ENCODE measurements around the gene SGCG. TPM values are rescaled to one million over a fixed set of nuclear protein-coding genes. Genes with fewer than 3 reads are reported as not detected.
A peak's percentile ranks its signal among the peaks of the same experiment; 100 is the strongest.

Gene SGCG
- total and polyA plus RNA-seq, 5 donors from 2014 or later, result not detected

DNA sequence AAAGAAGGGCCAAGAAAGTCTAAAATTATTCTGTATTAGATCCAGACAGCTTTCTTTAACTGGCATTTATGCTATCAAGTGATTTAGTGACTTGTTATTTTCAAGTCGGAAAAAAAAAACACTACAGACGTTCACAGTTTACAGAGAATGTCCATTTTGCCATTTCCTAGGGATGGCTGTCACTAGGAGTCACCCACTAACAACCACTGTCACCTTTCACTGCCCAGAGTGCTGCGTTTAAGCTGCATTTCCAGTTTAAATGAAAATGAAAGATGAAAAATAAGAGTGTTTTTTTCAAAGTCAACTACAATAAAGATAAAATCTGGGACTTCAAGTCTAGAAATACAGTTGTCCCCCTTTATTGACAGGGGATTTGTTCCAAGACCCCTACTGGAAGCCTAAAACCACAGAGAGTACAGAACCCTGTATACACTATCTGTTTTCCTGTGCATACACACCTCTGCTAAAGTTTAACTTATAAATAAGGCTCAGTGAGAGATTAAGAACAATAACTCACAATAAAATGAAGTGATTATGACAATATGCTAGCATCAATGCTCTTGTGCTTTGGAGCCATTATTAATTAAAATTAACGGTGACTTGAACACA, 140.3 kb downstream of the SGCG start:
- Histone ChIP-seq H3K27ac (ENCODE audit: insufficient read depth, low read length, poor library complexity, severe bottlenecking) (no peak overlapping the region), H3K9me3 (ENCODE audit: control insufficient read depth in 2 of 2, low read length in 2 of 2) (no peaks in the 10 kb centered on the region), H3K36me3 (ENCODE audit: control insufficient read depth, insufficient read depth, low read length) (no peaks in the 10 kb centered on the region), H3K4me1 (ENCODE audit: control insufficient read depth, insufficient read depth, low read length, poor library complexity, severe bottlenecking) (peaks cover 8% of the 10 kb centered on the region), H3K4me3 (ENCODE audit: low read depth, low read length) (peak overlapping the region; percentile 85), H3K27me3 (ENCODE audit: control insufficient read depth, insufficient read depth, low read length) (no peaks in the 10 kb centered on the region)
- Mint-ChIP-seq H3K4me3 (peak overlapping the region; percentile 52 to 94 (median 88)), H3K27ac (peak overlapping the region in 2 of 3 donors; percentile 71 to 88), H3K9me3 (peaks cover 0 to 2% (median 0%) of the 10 kb centered on the region in 7 donors), H3K27me3 (peaks cover 10% of the 10 kb centered on the region), H3K4me1 (peaks cover 3 to 23% (median 13%) of the 10 kb centered on the region in 4 donors), H3K36me3 (no peaks in the 10 kb centered on the region)
- ATAC-seq (ENCODE audit: low read depth in 2 of 2) (peak in 1 of 2 donors; percentile 12), DNase-seq (peak in 1 of 3 donors; percentile 2)

DNA sequence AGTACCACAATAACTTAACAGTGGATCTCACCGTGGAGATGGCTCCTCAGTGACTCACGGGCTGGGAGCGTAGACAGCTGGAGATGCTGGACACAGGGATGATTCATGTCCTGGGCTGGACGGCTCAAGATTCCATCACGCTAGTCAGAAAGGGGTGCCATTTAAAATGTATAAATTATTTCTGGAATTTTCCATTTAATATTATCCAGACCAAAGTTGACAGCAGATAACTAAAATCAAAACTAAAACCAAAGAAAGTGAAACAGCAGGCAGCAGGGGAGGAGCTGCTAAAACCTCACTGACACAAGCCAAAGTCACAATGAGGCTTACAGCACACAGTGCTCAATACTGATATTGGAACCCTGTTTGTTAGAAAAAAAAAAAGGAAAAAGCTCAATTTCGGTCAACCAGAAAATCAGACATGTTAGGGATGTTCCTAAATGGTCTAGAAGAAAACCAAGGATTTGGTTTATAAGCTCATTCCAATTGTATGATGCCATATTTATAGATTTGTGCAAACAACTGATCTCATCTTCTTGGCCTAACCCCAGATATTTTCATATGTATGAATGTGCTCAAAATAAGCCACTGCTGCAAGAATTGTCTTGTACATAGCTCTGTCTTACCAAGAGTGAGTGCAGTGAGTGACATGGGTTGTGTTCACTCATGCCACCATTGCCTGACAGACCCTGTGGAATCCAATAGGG, 140.9 kb downstream of the SGCG start:
- H3K9me3 ChIP-seq (ENCODE audit: control insufficient read depth in 2 of 2, low read length in 2 of 2), result no peaks in the 10 kb centered on the region
- no peak overlapping the region for H3K27ac ChIP-seq (ENCODE audit: insufficient read depth, low read length, poor library complexity, severe bottlenecking)
- Mint-ChIP-seq H3K4me3 (peak overlapping the region; percentile 52 to 94 (median 88)), H3K27me3 (peaks cover 10% of the 10 kb centered on the region), H3K27ac (peak overlapping the region; percentile 40 to 88 (median 71)), H3K9me3 (peaks cover 0 to 2% (median 0%) of the 10 kb centered on the region in 7 donors), H3K36me3 (no peaks in the 10 kb centered on the region), H3K4me1 (peaks cover 3 to 23% (median 13%) of the 10 kb centered on the region in 4 donors)
- DNase-seq (peak in 1 of 3 donors; percentile 48), ATAC-seq (ENCODE audit: low read depth in 2 of 2) (peak; percentile 34 to 37)
- no peaks in the 10 kb centered on the region for H3K36me3 ChIP-seq (ENCODE audit: control insufficient read depth, insufficient read depth, low read length)
- H3K27me3 ChIP-seq (ENCODE audit: control insufficient read depth, insufficient read depth, low read length), result no peaks in the 10 kb centered on the region
- peaks cover 8% of the 10 kb centered on the region for H3K4me1 ChIP-seq (ENCODE audit: control insufficient read depth, insufficient read depth, low read length, poor library complexity, severe bottlenecking)
- H3K4me3 ChIP-seq (ENCODE audit: low read depth, low read length), result peak overlapping the region; percentile 85

DNA sequence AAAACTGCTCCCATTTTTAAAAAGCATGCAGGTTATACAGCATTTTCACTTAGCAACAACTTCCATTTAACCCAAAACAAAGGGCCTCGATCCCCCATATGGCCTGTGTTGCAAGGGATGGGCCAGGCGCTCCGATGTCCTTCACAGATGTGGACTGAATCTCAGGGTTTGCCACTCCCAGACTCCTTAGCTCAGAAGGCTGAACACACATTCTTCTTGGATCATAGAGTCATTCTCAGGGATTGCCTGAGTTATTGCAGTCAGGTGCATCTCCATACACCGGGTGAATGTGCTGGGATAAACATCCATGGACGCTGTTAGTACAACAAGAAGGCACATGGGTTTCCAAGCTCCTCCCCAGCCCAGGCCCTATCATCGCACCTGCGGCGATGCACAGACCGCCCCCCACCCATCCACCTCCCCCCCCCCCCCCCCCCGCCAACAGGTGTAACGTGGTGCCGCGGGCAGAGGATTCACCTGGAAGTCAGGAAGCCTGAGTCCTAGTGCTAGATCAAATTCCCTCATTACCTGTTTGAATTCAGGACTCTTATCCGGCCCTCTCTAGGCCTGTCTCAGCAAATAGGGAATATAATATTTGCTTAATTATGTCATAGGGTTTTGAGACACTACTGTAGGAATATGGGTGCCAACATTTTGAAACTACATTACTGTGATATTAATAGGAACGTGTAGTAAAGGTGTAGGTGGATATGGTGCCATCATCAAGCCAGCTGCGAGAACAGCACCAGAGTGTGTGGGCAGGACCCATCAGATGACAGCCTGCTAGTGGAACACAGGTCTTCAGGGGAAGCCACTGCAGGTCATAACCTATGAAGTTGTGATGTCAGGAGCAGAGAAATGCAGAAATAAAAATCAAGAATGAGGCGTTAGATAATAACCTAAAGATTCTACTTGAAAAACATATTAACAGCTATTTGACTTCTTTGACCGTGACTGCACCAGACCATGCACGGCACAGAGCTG, 141.9 kb downstream of the SGCG start:
- DNase-seq (no peak), ATAC-seq (ENCODE audit: low read depth in 2 of 2) (no peak)
- no peaks in the 10 kb centered on the region for H3K36me3 ChIP-seq (ENCODE audit: control insufficient read depth, insufficient read depth, low read length)
- H3K27ac ChIP-seq (ENCODE audit: insufficient read depth, low read length, poor library complexity, severe bottlenecking), result no peak overlapping the region
- Mint-ChIP-seq H3K4me1 (peaks cover 3 to 23% (median 13%) of the 10 kb centered on the region in 4 donors), H3K27me3 (peaks cover 10% of the 10 kb centered on the region), H3K9me3 (peaks cover 0 to 4% (median 2%) of the 10 kb centered on the region in 7 donors), H3K36me3 (peaks cover 8% of the 10 kb centered on the region), H3K4me3 (peak overlapping the region in 2 of 4 donors; percentile 52 to 88), H3K27ac (no peak overlapping the region)
- no peaks in the 10 kb centered on the region for H3K27me3 ChIP-seq (ENCODE audit: control insufficient read depth, insufficient read depth, low read length)
- H3K9me3 ChIP-seq (ENCODE audit: control insufficient read depth in 2 of 2, low read length in 2 of 2), result no peaks in the 10 kb centered on the region
- H3K4me3 ChIP-seq (ENCODE audit: low read depth, low read length), result no peak overlapping the region
- peaks cover 8% of the 10 kb centered on the region for H3K4me1 ChIP-seq (ENCODE audit: control insufficient read depth, insufficient read depth, low read length, poor library complexity, severe bottlenecking)

DNA sequence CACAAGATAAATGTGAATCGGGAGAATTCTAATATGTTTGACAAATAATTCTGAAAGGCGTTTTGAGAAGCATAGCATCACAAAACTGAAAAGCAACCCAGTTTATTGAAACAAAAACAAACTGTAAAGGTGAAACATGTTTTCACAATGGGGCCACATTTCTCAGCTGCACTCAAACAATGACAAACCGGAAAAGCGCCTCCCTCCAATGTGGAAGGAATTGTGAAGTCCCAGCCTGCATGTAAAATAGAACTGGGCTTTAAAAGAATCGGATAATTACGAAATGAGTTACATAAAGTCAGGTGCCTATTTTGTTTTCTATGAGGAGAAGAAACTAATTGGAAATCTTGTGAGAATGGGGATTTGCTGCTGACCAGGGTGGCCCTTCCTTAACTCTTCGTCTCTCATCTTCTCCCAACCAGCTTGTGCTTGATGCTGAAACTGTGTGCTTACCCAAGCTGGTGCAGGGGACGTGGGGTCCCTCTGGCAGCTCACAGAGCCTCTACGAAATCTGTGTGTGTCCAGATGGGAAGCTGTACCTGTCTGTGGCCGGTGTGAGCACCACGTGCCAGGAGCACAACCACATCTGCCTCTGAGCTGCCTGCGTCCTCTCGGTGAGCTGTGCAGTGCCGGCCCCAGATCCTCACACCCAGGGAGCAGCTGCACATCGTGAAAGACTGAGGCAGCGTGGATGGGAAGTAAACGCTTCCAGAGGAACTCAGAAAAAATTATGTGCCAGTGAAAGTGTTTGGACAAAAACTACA, 143.3 kb downstream of the SGCG start:
- peaks cover 0 to 4% (median 2%) of the 10 kb centered on the region in 7 donors for H3K9me3 Mint-ChIP-seq
- H3K4me1 Mint-ChIP-seq, result peaks cover 3 to 23% (median 13%) of the 10 kb centered on the region in 4 donors
- no peak overlapping the region for H3K27ac Mint-ChIP-seq

DNA sequence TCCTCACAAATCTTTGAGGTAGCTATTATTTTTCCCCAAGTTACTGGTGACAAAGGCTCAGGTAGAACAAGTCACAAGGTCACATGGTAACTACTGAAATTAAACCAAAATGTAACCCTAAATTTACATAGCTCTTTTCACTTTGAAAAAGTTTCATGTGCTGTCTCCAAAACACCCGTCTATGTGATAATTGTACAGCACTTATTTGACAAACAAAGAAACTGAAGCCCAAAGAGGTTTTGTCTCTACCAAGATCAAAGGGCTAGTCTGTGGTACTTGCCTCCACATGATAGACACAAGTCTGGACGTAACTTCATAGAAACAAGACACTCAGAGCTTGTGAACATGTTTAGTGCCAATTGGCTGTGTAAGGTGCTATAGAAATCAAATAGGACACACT, 144.4 kb downstream of the SGCG start:
- Mint-ChIP-seq H3K36me3 (peaks cover 13% of the 10 kb centered on the region), H3K9me3 (peaks cover 0 to 10% (median 3%) of the 10 kb centered on the region in 7 donors), H3K4me3 (no peak overlapping the region), H3K27ac (no peak overlapping the region), H3K27me3 (peaks cover 10% of the 10 kb centered on the region), H3K4me1 (peaks cover 3 to 23% (median 13%) of the 10 kb centered on the region in 4 donors)
- Histone ChIP-seq H3K4me1 (ENCODE audit: control insufficient read depth, insufficient read depth, low read length, poor library complexity, severe bottlenecking) (peaks cover 8% of the 10 kb centered on the region), H3K27ac (ENCODE audit: insufficient read depth, low read length, poor library complexity, severe bottlenecking) (no peak overlapping the region), H3K36me3 (ENCODE audit: control insufficient read depth, insufficient read depth, low read length) (no peaks in the 10 kb centered on the region), H3K27me3 (ENCODE audit: control insufficient read depth, insufficient read depth, low read length) (no peaks in the 10 kb centered on the region), H3K9me3 (ENCODE audit: control insufficient read depth in 2 of 2, low read length in 2 of 2) (peaks cover 3 to 11% of the 10 kb centered on the region in 2 experiments), H3K4me3 (ENCODE audit: low read depth, low read length) (no peak overlapping the region)
- DNase-seq (peak in 1 of 3 donors; percentile 35), ATAC-seq (ENCODE audit: low read depth in 2 of 2) (no peak)

More for the DNA sequence above, 143.3 kb downstream of the SGCG start:
- Mint-ChIP-seq H3K4me3 (peak overlapping the region in 1 of 4 donors; percentile 29), H3K36me3 (peaks cover 8% of the 10 kb centered on the region), H3K27me3 (peaks cover 10% of the 10 kb centered on the region)
- Histone ChIP-seq H3K27me3 (ENCODE audit: control insufficient read depth, insufficient read depth, low read length) (no peaks in the 10 kb centered on the region), H3K4me1 (ENCODE audit: control insufficient read depth, insufficient read depth, low read length, poor library complexity, severe bottlenecking) (peaks cover 8% of the 10 kb centered on the region), H3K27ac (ENCODE audit: insufficient read depth, low read length, poor library complexity, severe bottlenecking) (no peak overlapping the region), H3K4me3 (ENCODE audit: low read depth, low read length) (no peak overlapping the region), H3K36me3 (ENCODE audit: control insufficient read depth, insufficient read depth, low read length) (no peaks in the 10 kb centered on the region), H3K9me3 (ENCODE audit: control insufficient read depth in 2 of 2, low read length in 2 of 2) (peaks cover 0 to 5% of the 10 kb centered on the region in 2 experiments)
- DNase-seq (no peak), ATAC-seq (ENCODE audit: low read depth in 2 of 2) (no peak)

DNA sequence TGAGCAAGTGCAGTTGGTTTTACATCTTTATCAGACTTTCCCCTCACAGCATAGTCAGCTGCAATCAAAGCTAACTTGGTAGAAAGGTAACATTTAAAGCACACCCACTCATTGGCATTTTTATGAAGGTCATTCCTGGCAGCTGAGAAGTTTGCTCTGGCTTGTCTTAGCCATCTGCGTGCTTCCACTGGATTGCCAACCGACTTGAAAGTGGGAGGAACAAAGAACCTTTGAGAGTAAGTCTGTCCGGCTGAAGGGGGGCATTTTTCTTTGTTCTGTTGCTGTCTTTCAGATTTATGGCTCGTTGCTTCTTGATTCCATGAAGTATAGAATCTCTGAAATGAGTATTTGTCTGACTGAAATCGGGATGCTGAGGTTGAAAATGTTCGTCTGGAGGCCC, 149.6 kb downstream of the SGCG start:
- Histone ChIP-seq H3K4me1 (ENCODE audit: control insufficient read depth, insufficient read depth, low read length, poor library complexity, severe bottlenecking) (no peaks in the 10 kb centered on the region), H3K36me3 (ENCODE audit: control insufficient read depth, insufficient read depth, low read length) (no peaks in the 10 kb centered on the region), H3K27ac (ENCODE audit: insufficient read depth, low read length, poor library complexity, severe bottlenecking) (no peak overlapping the region), H3K4me3 (ENCODE audit: low read depth, low read length) (no peak overlapping the region), H3K27me3 (ENCODE audit: control insufficient read depth, insufficient read depth, low read length) (no peaks in the 10 kb centered on the region), H3K9me3 (ENCODE audit: control insufficient read depth in 2 of 2, low read length in 2 of 2) (peaks cover 43 to 45% of the 10 kb centered on the region in 2 experiments)
- Mint-ChIP-seq H3K27ac (no peak overlapping the region), H3K4me1 (peaks cover 0 to under 1% (median 0%) of the 10 kb centered on the region in 4 donors), H3K27me3 (no peaks in the 10 kb centered on the region), H3K9me3 (peaks cover 2 to 57% (median 15%) of the 10 kb centered on the region in 7 donors), H3K36me3 (peaks cover 13% of the 10 kb centered on the region), H3K4me3 (no peak overlapping the region)
- DNase-seq (no peak), ATAC-seq (ENCODE audit: low read depth in 2 of 2) (no peak)

DNA sequence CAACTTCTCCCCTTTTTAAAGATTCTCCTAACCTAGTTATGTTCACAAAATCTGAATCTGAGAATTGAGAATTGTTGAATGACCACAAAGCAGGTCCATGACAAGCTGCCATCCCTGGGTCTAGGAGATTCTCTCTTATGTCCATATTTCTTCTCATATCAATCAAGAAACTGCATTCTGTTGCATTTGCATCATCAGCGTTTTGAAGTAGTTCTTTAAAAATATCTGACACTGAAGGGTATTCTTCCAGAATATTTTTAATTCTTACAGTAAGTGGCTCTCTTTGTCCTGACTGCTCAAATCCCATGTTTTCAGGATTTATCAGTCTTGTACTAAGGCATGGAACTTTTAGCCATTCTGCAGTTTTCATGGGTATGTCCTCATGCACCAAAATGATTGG, 158.4 kb downstream of the SGCG start:
- Mint-ChIP-seq H3K9me3 (peaks cover 0 to 41% (median 10%) of the 10 kb centered on the region in 7 donors), H3K27me3 (no peaks in the 10 kb centered on the region), H3K36me3 (peaks cover 45% of the 10 kb centered on the region), H3K27ac (no peak overlapping the region), H3K4me1 (no peaks in the 10 kb centered on the region), H3K4me3 (no peak overlapping the region)
- no peaks in the 10 kb centered on the region for H3K27me3 ChIP-seq (ENCODE audit: control insufficient read depth, insufficient read depth, low read length)
- peaks cover 20% of the 10 kb centered on the region for H3K36me3 ChIP-seq (ENCODE audit: control insufficient read depth, insufficient read depth, low read length)
- no peaks in the 10 kb centered on the region for H3K4me1 ChIP-seq (ENCODE audit: control insufficient read depth, insufficient read depth, low read length, poor library complexity, severe bottlenecking)
- no peak overlapping the region for H3K27ac ChIP-seq (ENCODE audit: insufficient read depth, low read length, poor library complexity, severe bottlenecking)
- ATAC-seq (ENCODE audit: low read depth in 2 of 2) (no peak), DNase-seq (no peak)
- no peak overlapping the region for H3K4me3 ChIP-seq (ENCODE audit: low read depth, low read length)
- peaks cover 32 to 46% of the 10 kb centered on the region in 2 experiments for H3K9me3 ChIP-seq (ENCODE audit: control insufficient read depth in 2 of 2, low read length in 2 of 2)

Data from CD4-positive, CD25-positive, alpha-beta regulatory T cell (primary cell).